Adrenal gland (tissue), 12 donors: ENCODE data around the gene SLC22A15. TPM values are rescaled to one million over a fixed set of nuclear protein-coding genes. Genes with fewer than 3 reads are reported as not detected.

Experiments used
- DNase-seq, 7 donors: peaks; one replicate each; pipeline ENCODE4 v3.0.0-alpha.2; 2019 to 2020
- H3K27ac ChIP-seq, 5 donors: fragments of 200-600 bp; sonication (generic) in 4 of 5; 1 replicate in 3 of 5; 2 replicates in 2 of 5; pipeline versions ENCODE4 v1.5.1 to v1.8.0; 2016 to 2020; ENCODE audit warnings: mild to moderate bottlenecking in 1 of 5
- H3K27me3 ChIP-seq: fragments of 200-600 bp; 2 replicates; pipeline ENCODE4 v1.8.0; 2021
- H3K36me3 ChIP-seq, 2 donors: fragments of 200-600 bp; replicated peaks in 1 of 2; 1 replicate in 1 of 2; 2 replicates in 1 of 2; pipeline versions ENCODE4 v1.5.1 to v1.8.0; 2018 to 2022
- H3K4me1 ChIP-seq, 2 donors: fragments of 200-600 bp; replicated peaks in 1 of 2; 1 replicate in 1 of 2; 2 replicates in 1 of 2; pipeline versions ENCODE4 v1.5.1 to v1.8.0; 2018 to 2021
- H3K4me3 ChIP-seq, 4 donors: fragments of 200-600 bp; sonication (generic) in 3 of 4; one replicate each; pipeline ENCODE4 v1.5.1; 2016 to 2018
- H3K9me3 ChIP-seq, 3 donors: fragments of 200-600 bp; sonication (generic) in 1 of 3; replicated peaks in 1 of 3; 1 replicate in 2 of 3; 2 replicates in 1 of 3; pipeline versions ENCODE4 v1.5.1 to v1.8.0; 2016 to 2021
- CTCF ChIP-seq, 6 experiments: fragments of 450-650 bp in 4 of 6; fragments of 200-600 bp in 2 of 6; sonication (generic) in 1 of 6; IDR thresholded peaks; 1 replicate in 5 of 6; 2 replicates in 1 of 6; pipeline versions ENCODE4 v1.5.1 to v1.8.0; 2016 to 2021; ENCODE audit warnings: antibody characterized with exemption in 6 of 6, mild to moderate bottlenecking in 2 of 6, moderate library complexity in 1 of 6
- POLR2A ChIP-seq, 2 donors: fragments of 450-650 bp; IDR thresholded peaks; one replicate each; pipeline ENCODE4 v1.6.1; 2017; ENCODE audit warnings: antibody characterized with exemption in 2 of 2, mild to moderate bottlenecking in 2 of 2, moderate library complexity in 1 of 2
- WGBS, 4 donors: extraction: QIAGEN DNeasy Blood & Tissue Kit in 2 of 4; methylation state at CpG; one replicate each; pipeline versions ENCODE4 v1.1.5 to v1.1.7; 2013 to 2017; 5-methylcytosine and 5-hydroxymethylcytosine counted together
- intact Hi-C, 2 donors: fragments of 100-400 bp; cut with DNase I; formaldehyde crosslinking; loops; one replicate each; pipeline versions ENCODE4 v1.14.1 to v1.15.0; 2022 to 2023
- polyA plus RNA-seq, 3 donors: library from polyadenylated mRNA; stranded (reverse); fragments of 200-250 nt in 2 of 3; fragments of 350-450 nt in 1 of 3; fragmentation: Illumina TruSeq in 1 of 3; extraction: RNeasy Lipid Tissue Mini Kit (QIAGEN cat#74804) in 1 of 3; gene quantifications; one replicate each; pipeline ENCODE4 v1.2.3, GENCODE V29; 2013 to 2014
- total RNA-seq, 9 donors: library from RNA; depleted of rRNA in 4 of 9; stranded (reverse); fragments of >200 nt in 4 of 9; fragments of 120-200 nt in 1 of 9; fragmentation: NEBNext Ultra II Directional in 1 of 9; extraction: Animal tissue kit (Norgen Biotek cat#: 25700) in 1 of 9; gene quantifications; one replicate each; pipeline versions ENCODE4 v1.1.0 to v1.2.4, GENCODE V29; 2013 to 2023
- donor health status: healthy with polysubstance abuse.
- donor health status: Bipolar disorder and iron deficiency.
- donor health status: DM: yes; HTN: yes; CAD: no.
- donor health status: DM: no; HTN: no; CAD: no.
- donor health status: DM: no; HTN: no; CAD: no.
- donor health status: DM: yes; HTN: yes; CAD: no.

The SLC22A15 gene
- total and polyA plus RNA-seq, 12 donors, result 1.2 to 27.2 (median 5.8) TPM

- H3K36me3 ChIP-seq, result no peaks in the 10 kb centered on the region
- H3K27me3 ChIP-seq, result no peaks in the 10 kb centered on the region
- H3K27ac ChIP-seq, result no peak overlapping the region
- TF ChIP-seq POLR2A (IDR thresholded peaks at IDR 0.05) (no peak), CTCF (IDR thresholded peaks at IDR 0.05) (no peak)
- DNase-seq, result no peak
- intact Hi-C loops, result no loop called here
- H3K4me1 ChIP-seq, result no peaks in the 10 kb centered on the region
- peaks cover 0 to 8% (median 6%) of the 10 kb centered on the region in 3 donors for H3K9me3 ChIP-seq
- no peak overlapping the region for H3K4me3 ChIP-seq
Observed at GRCh38 chr1:116095027-116095426, 118.7 kb downstream of the SLC22A15 start.

DNA sequence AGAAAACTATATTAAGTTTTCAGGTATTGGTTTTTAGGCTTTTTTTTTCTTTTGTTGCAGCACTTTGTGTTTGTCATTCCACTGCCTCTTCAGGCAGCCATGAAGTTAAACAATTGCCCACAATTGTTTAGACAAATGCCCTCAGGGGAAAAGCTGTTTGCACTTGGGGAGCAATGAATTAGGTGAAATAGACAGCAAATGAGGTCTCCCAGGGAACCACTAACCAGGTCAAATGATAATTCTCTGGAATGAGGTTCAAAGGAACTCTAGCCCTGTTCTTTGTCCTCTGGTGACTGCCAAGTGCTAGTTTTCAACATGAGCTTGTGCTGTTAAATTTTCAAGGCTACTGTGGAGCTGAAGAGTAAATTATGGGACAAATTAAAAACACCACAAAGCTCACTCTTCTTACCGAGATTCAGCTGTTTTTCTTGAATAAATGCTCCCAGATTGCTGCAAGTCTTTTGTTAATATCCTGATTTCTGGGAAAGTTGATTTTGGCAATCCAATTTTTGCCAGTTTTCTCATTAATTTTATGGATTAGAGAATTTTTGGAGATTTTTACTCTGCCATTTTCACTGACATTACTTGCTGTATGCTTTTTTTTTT is 119.8 kb downstream of the SLC22A15 start:
- H3K36me3 ChIP-seq, result no peaks in the 10 kb centered on the region
- WGBS, 4 donors, result 62 to 75% (median 70%) methylated on average over 1 of the region's 1 CpG
- TF ChIP-seq CTCF (IDR thresholded peaks at IDR 0.05), result no peak
- no peak for TF ChIP-seq POLR2A (IDR thresholded peaks at IDR 0.05)
- H3K4me3 ChIP-seq, result no peak overlapping the region
- H3K27ac ChIP-seq, result no peak overlapping the region
- peaks cover 0 to 8% (median 0%) of the 10 kb centered on the region in 3 donors for H3K9me3 ChIP-seq
- intact Hi-C loops, result no loop called here
- H3K27me3 ChIP-seq, result no peaks in the 10 kb centered on the region
- no peak for DNase-seq
- no peaks in the 10 kb centered on the region for H3K4me1 ChIP-seq

GRCh38 chr1:116097626-116098025 is 121.3 kb downstream of the SLC22A15 start:
- intact Hi-C loops, result no loop called here
- Histone ChIP-seq H3K4me3 (no peak overlapping the region), H3K36me3 (no peaks in the 10 kb centered on the region), H3K27me3 (no peaks in the 10 kb centered on the region), H3K27ac (no peak overlapping the region), H3K9me3 (peaks cover 0 to 8% (median 0%) of the 10 kb centered on the region in 3 donors), H3K4me1 (no peaks in the 10 kb centered on the region)
- 73 to 83% (median 79%) methylated on average over 1 of the region's 1 CpG for WGBS, 4 donors
- no peak for DNase-seq
- TF ChIP-seq POLR2A (IDR thresholded peaks at IDR 0.05), result no peak
- no peak for TF ChIP-seq CTCF (IDR thresholded peaks at IDR 0.05)

- no peak for DNase-seq
- intact Hi-C loops, result no loop called here
- no peak overlapping the region for H3K27ac ChIP-seq
- no peak overlapping the region for H3K4me3 ChIP-seq
- H3K9me3 ChIP-seq, result peaks cover 0 to 8% (median 0%) of the 10 kb centered on the region in 3 donors
- TF ChIP-seq POLR2A (IDR thresholded peaks at IDR 0.05) (no peak), CTCF (IDR thresholded peaks at IDR 0.05) (no peak)
- no peaks in the 10 kb centered on the region for H3K36me3 ChIP-seq
- H3K27me3 ChIP-seq, result no peaks in the 10 kb centered on the region
- WGBS, 4 donors, result 81 to 95% (median 87%) methylated on average over 4 of the region's 4 CpGs
- H3K4me1 ChIP-seq, result no peaks in the 10 kb centered on the region
Observed at GRCh38 chr1:116099379-116099778, 123.1 kb downstream of the SLC22A15 start.
